ENCODE measurements around the gene ZNF248.

Gene ZNF248

DNA sequence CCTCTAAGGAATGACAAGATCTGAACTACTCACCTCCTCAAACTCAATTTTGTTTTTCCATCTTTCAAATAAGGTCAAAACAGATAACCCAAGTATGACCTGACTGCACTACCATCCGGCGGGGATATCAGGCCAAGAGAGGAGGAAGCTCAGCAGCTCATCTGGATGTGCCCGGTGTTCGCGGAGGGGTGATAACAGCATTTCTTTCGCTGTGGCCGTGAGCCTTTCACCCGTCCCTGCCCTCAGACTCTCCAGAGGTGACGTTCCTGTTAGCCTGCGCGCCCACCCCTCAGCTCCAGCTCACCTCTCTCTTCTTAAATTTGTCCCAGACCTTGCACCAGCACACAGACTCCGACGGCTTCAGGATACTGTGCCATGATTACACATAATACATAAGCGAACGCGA lies 526 bp downstream of the ZNF248 start:
- peak overlapping the region; percentile 98 for H3K27ac ChIP-seq
- no peak for TF ChIP-seq ZFX (IDR thresholded peaks at IDR 0.05; ENCODE audit: borderline replicate concordance)
- TF ChIP-seq, protein P1, sequence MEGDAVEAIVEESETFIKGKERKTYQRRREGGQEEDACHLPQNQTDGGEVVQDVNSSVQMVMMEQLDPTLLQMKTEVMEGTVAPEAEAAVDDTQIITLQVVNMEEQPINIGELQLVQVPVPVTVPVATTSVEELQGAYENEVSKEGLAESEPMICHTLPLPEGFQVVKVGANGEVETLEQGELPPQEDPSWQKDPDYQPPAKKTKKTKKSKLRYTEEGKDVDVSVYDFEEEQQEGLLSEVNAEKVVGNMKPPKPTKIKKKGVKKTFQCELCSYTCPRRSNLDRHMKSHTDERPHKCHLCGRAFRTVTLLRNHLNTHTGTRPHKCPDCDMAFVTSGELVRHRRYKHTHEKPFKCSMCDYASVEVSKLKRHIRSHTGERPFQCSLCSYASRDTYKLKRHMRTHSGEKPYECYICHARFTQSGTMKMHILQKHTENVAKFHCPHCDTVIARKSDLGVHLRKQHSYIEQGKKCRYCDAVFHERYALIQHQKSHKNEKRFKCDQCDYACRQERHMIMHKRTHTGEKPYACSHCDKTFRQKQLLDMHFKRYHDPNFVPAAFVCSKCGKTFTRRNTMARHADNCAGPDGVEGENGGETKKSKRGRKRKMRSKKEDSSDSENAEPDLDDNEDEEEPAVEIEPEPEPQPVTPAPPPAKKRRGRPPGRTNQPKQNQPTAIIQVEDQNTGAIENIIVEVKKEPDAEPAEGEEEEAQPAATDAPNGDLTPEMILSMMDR (IDR thresholded peaks at IDR 0.05): no peak

DNA sequence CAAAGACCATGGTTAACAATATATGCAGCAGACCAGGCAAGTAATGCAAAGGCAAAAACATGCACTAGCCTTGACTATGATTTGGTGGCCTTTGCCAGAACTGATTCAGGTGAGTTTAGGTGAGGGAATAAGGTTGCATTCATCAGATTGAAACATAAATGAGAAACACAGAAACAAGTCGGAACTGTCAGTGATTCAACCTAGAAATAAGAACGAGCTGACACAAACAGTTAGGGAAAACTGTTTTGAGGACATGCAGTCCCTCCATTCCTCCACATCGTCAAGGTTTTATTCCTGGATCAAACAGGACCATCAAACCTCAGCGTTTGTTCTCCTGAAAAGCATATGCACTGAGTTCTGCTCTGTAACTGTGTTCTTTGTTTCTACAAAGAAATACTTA lies 1.8 kb downstream of the ZNF248 start:
- TF ChIP-seq, protein P1 (IDR thresholded peaks at IDR 0.05): no peak
- TF ChIP-seq ZFX (IDR thresholded peaks at IDR 0.05; ENCODE audit: borderline replicate concordance): no peak
- H3K27ac ChIP-seq: no peak overlapping the region

DNA sequence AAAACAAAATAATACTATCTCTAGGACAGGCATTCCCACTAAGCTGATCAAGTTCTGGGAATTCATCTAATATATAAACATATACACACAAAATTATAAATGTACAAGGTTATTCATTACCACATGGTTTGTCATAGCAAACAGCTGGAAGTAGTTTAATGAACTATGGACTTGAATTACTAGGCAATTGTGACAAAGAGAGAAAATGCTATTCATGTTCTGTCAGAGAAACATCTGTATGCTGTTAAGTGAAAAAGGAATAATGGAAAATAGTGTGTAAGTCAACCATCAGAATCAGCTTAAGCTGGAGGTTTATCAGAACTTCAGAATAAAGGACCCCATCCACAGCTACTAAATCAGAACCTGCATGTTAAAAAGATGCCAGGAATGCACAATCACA lies 2.8 kb downstream of the ZNF248 start:
- TF ChIP-seq, protein P1 (IDR thresholded peaks at IDR 0.05): no peak
- no peak for TF ChIP-seq ZFX (IDR thresholded peaks at IDR 0.05; ENCODE audit: borderline replicate concordance)
- no peak overlapping the region for H3K27ac ChIP-seq

DNA sequence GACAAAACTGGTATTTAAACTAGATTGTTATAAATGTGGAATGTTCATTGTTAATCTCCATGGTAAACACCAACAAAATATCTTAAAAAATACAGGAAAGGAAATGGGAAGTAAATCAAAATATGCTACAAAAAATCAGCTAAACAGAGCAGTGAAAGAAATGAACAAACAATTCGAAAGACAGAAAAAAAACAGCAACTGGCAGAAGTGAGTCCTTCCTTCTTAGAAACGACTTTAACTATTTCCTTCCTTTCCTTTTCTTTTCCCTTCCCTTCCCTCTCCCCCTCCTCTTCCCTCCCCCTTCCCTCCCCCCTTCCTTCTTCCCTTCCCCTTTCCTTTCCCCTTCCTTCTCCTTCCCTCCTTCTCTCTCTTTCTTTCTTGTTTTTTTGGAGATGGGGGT lies 12.8 kb downstream of the ZNF248 start:
- H3K27ac ChIP-seq: no peak overlapping the region
- TF ChIP-seq, protein P1 (IDR thresholded peaks at IDR 0.05): no peak
- no peak for TF ChIP-seq ZFX (IDR thresholded peaks at IDR 0.05; ENCODE audit: borderline replicate concordance)

DNA sequence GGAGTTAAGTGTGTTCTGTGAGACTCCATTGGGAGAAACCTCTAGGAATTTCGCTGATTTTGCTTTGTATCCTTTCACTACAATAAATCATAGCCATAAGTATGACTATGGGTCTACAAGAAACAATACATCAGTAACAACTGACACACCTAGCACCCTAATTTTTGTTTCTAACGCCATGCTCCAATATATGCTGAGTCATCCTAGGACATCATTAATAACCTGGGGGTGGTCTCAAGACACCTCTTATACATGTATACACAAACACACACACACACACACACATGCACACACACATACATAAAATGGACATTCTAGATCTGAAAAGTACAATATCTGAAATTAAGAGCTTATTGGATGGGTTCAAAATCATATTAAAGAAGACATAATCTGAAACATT lies 18.2 kb downstream of the ZNF248 start:
- TF ChIP-seq ZFX (IDR thresholded peaks at IDR 0.05; ENCODE audit: borderline replicate concordance): no peak
- TF ChIP-seq, protein P1 (IDR thresholded peaks at IDR 0.05): no peak

DNA sequence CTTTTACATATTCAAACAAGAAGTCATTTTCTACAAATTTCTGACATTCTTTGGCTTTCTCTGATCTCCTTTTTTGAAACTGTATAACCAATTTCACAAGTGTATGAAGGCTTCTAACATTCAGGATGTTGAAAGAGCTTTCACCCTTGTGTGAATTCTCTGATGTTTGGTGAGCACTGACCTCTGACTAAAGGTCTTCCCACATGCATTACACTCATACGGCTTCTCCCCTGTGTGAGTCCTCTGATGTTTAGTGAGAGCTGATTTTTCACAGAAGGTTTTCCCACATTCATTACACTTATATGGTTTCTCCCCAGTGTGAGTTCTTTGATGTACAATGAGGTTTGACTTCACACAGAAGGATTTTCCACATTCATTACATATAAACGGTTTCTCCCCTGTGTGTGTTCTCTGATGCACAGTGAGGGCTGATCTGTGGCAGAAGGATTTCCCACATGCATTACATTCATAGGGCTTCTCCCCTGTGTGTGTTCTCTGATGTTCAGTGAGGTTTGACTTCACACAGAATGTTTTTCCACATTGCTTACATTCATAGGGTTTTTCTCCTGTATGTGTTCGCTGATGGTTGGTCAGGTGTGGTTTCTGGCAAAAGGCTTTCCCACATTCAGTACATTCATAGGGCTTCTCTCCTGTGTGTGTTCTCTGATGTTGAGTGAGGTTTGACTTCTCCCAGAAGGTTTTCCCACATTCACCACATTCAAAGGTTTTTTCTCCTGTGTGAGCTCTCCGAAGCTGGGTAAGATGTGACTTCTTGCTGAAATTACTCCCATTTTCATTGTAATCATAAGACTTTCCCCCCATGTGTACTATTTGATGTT lies 25.7 kb downstream of the ZNF248 start:
- TF ChIP-seq, protein P1 (IDR thresholded peaks at IDR 0.05): no peak
- TF ChIP-seq ZFX (IDR thresholded peaks at IDR 0.05; ENCODE audit: borderline replicate concordance): no peak
- no peak overlapping the region for H3K27ac ChIP-seq

More for the DNA sequence above, 18.2 kb downstream of the ZNF248 start:
- no peak overlapping the region for H3K27ac ChIP-seq

DNA sequence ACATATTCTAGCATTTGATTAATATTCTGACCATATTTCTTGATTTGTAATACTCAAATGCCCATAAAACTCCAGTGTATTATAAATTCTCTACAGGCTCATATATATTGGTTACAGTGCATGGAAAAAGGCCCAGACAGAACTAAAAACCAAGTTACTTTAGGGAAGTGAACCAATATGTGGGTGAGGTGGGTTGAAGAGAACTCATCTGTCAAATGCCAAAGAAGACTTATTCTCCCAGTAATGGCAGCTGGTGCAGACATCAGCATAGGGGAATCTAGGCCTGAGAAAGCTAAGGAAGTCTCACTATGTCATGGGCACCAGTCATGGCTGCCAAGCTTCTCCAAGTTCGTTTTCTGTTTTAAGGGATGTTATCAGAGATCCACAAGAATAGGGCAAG lies 30.6 kb downstream of the ZNF248 start:
- TF ChIP-seq ZFX (IDR thresholded peaks at IDR 0.05; ENCODE audit: borderline replicate concordance): no peak
- TF ChIP-seq, protein P1 (IDR thresholded peaks at IDR 0.05): no peak
- no peak overlapping the region for H3K27ac ChIP-seq
